Upper lobe of left lung (tissue), 4 donors: ENCODE results near the gene GLS2.

ENCODE experiments used
- POLR2AphosphoS5 ChIP-seq, 2 donors: sonication (generic); formaldehyde crosslinking; IDR thresholded peaks; one replicate each; pipeline ENCODE4 v1.5.1; 2017; ENCODE audit warnings: antibody characterized with exemption in 2 of 2
- TF ChIP-seq, protein P1 (sequence below), 6 experiments: fragments of 450-650 bp in 4 of 6; fragments of 200-600 bp in 2 of 6; sonication (generic) in 2 of 6; IDR thresholded peaks; one replicate each; pipeline ENCODE4 v1.5.1; 2016 to 2019; ENCODE audit warnings: antibody characterized with exemption in 6 of 6

DNA sequence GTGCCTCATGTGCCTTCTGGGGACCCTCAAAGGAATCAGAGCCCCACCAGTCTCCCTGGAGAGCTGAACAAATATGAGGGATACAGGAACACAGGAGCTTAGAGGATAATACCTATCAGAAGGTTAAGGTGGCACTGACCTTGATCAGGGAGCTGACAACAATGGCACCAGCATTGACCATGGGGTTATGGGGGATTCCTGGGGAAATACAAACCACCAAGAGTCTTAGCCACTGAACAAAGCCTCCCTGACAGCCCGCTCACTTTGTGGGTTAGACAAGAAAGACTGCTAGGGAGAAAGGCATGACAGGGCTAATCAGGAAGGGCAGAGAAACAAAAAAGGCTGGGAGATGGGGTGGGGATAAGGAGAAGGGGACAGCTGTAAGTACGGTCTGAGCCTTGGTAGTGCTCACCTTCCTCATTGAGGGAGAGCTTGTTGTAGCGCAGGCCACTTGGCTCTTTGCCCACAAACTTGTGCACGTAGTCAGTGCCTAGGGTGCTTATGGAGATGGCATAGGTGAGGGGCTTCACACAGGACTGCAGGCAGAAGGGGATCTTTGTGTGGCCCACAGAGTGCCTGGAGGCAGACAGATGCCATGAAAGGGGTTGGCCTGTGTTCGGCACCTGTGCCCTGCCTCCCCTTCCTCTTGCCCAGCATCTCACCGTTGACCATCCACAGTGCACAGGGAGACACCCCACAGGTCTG is 10.3 kb downstream of the GLS2 start:
- TF ChIP-seq, protein P1, sequence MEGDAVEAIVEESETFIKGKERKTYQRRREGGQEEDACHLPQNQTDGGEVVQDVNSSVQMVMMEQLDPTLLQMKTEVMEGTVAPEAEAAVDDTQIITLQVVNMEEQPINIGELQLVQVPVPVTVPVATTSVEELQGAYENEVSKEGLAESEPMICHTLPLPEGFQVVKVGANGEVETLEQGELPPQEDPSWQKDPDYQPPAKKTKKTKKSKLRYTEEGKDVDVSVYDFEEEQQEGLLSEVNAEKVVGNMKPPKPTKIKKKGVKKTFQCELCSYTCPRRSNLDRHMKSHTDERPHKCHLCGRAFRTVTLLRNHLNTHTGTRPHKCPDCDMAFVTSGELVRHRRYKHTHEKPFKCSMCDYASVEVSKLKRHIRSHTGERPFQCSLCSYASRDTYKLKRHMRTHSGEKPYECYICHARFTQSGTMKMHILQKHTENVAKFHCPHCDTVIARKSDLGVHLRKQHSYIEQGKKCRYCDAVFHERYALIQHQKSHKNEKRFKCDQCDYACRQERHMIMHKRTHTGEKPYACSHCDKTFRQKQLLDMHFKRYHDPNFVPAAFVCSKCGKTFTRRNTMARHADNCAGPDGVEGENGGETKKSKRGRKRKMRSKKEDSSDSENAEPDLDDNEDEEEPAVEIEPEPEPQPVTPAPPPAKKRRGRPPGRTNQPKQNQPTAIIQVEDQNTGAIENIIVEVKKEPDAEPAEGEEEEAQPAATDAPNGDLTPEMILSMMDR (IDR thresholded peaks at IDR 0.05) = no peak
- TF ChIP-seq POLR2AphosphoS5 (IDR thresholded peaks at IDR 0.05) = no peak
